ENCODE measurements around the gene PRPF40A.
"Not testable (repeated sequence)": the region's sequence is repeated elsewhere in the genome, so short reads cannot be mapped to it uniquely, and the experiment has no call there.

The PRPF40A gene

GRCh38 chr2:152747751-152748150 is 30.5 kb upstream of the PRPF40A start:
- H3K4ac ChIP-seq (ENCODE audit: low read length); H3K9me3 ChIP-seq (replicated peaks in 1 of 2; ENCODE audit: control insufficient read depth in 2 of 2, insufficient read depth in 1 of 2, low read depth in 1 of 2, low read length in 2 of 2); H2BK15ac ChIP-seq (ENCODE audit: low read length); H2BK12ac ChIP-seq (ENCODE audit: low read length); H3K14ac ChIP-seq (ENCODE audit: low read length); H3K4me1 ChIP-seq (ENCODE audit: control insufficient read depth in 2 of 2, insufficient read depth in 1 of 2, low read depth in 1 of 2, low read length in 2 of 2); H3K9ac ChIP-seq (ENCODE audit: low read depth, low read length, poor library complexity); H3K23ac ChIP-seq (ENCODE audit: low read depth, low read length, poor library complexity); H3K27ac ChIP-seq (replicated peaks; ENCODE audit: low read length); H4K91ac ChIP-seq (ENCODE audit: low read depth, low read length, poor library complexity); H3K79me1 ChIP-seq (ENCODE audit: low read depth, low read length); H3K4me2 ChIP-seq (ENCODE audit: insufficient read depth, low read length, poor library complexity, severe bottlenecking); H3K4me3 ChIP-seq (ENCODE audit: low read length in 2 of 2); H3K18ac ChIP-seq (ENCODE audit: low read length); H2AFZ ChIP-seq (ENCODE audit: low read length); H2BK5ac ChIP-seq (ENCODE audit: low read length); H3K27me3 ChIP-seq (ENCODE audit: control insufficient read depth in 3 of 3, insufficient read depth in 3 of 3, low read depth in 1 of 3, low read length in 3 of 3); H2BK120ac ChIP-seq (ENCODE audit: low read depth, low read length); DNase-seq (ENCODE audit: low spot score); H2AK5ac ChIP-seq (ENCODE audit: low read depth, low read length); H4K8ac ChIP-seq (ENCODE audit: low read depth, low read length): not testable (repeated sequence)
- WGBS, 2 donors (ENCODE audit: extremely low coverage in 2 of 2, insufficient read length in 2 of 2, insufficient replicate concordance in 1 of 2): no CpG with 5 or more reads among the region's 4 CpGs
- peaks cover 0 to 97% of the 10 kb centered on the region in 2 donors for H3K36me3 ChIP-seq (replicated peaks in 1 of 2; ENCODE audit: control insufficient read depth in 2 of 2, insufficient read depth in 2 of 2, low read length in 2 of 2)

GRCh38 chr2:152743002-152743401 is 25.7 kb upstream of the PRPF40A start:
- Histone ChIP-seq H2AFZ (ENCODE audit: low read length) (no peak overlapping the region), H3K9me3 (replicated peaks in 1 of 2; ENCODE audit: control insufficient read depth in 2 of 2, insufficient read depth in 1 of 2, low read depth in 1 of 2, low read length in 2 of 2) (peaks cover 1 to 11% of the 10 kb centered on the region in 2 donors), H3K27ac (replicated peaks; ENCODE audit: low read length) (no peak overlapping the region), H3K18ac (ENCODE audit: low read length) (no peak overlapping the region), H3K23ac (ENCODE audit: low read depth, low read length, poor library complexity) (no peak overlapping the region), H4K8ac (ENCODE audit: low read depth, low read length) (no peak overlapping the region), H3K36me3 (replicated peaks in 1 of 2; ENCODE audit: control insufficient read depth in 2 of 2, insufficient read depth in 2 of 2, low read length in 2 of 2) (peaks cover 6 to 94% of the 10 kb centered on the region in 2 donors), H2BK120ac (ENCODE audit: low read depth, low read length) (no peak overlapping the region), H2BK15ac (ENCODE audit: low read length) (no peak overlapping the region), H4K91ac (ENCODE audit: low read depth, low read length, poor library complexity) (no peak overlapping the region), H2BK12ac (ENCODE audit: low read length) (no peak overlapping the region), H3K27me3 (ENCODE audit: control insufficient read depth in 3 of 3, insufficient read depth in 3 of 3, low read depth in 1 of 3, low read length in 3 of 3) (no peaks in the 10 kb centered on the region), H3K79me1 (ENCODE audit: low read depth, low read length) (peaks cover 1% of the 10 kb centered on the region), H2BK5ac (ENCODE audit: low read length) (no peak overlapping the region), H3K9ac (ENCODE audit: low read depth, low read length, poor library complexity) (no peak overlapping the region), H3K4me2 (ENCODE audit: insufficient read depth, low read length, poor library complexity, severe bottlenecking) (no peak overlapping the region), H3K4me3 (ENCODE audit: low read length in 2 of 2) (no peak overlapping the region), H3K14ac (ENCODE audit: low read length) (no peak overlapping the region), H2AK5ac (ENCODE audit: low read depth, low read length) (no peak overlapping the region), H3K4me1 (ENCODE audit: control insufficient read depth in 2 of 2, insufficient read depth in 1 of 2, low read depth in 1 of 2, low read length in 2 of 2) (no peaks in the 10 kb centered on the region), H3K4ac (ENCODE audit: low read length) (no peak overlapping the region)
- no peak for DNase-seq (ENCODE audit: low spot score)
- no CpG with 5 or more reads among the region's 3 CpGs for WGBS, 2 donors (ENCODE audit: extremely low coverage in 2 of 2, insufficient read length in 2 of 2, insufficient replicate concordance in 1 of 2)

GRCh38 chr2:152740743-152741328 is 23.6 kb upstream of the PRPF40A start:
- H2BK5ac ChIP-seq (ENCODE audit: low read length): no peak overlapping the region
- peaks cover 1 to 24% of the 10 kb centered on the region in 2 donors for H3K9me3 ChIP-seq (replicated peaks in 1 of 2; ENCODE audit: control insufficient read depth in 2 of 2, insufficient read depth in 1 of 2, low read depth in 1 of 2, low read length in 2 of 2)
- H3K36me3 ChIP-seq (replicated peaks in 1 of 2; ENCODE audit: control insufficient read depth in 2 of 2, insufficient read depth in 2 of 2, low read length in 2 of 2): peaks cover 16 to 97% of the 10 kb centered on the region in 2 donors
- H3K4me3 ChIP-seq (ENCODE audit: low read length in 2 of 2): no peak overlapping the region
- H3K4me1 ChIP-seq (ENCODE audit: control insufficient read depth in 2 of 2, insufficient read depth in 1 of 2, low read depth in 1 of 2, low read length in 2 of 2): no peaks in the 10 kb centered on the region
- no peak overlapping the region for H2BK120ac ChIP-seq (ENCODE audit: low read depth, low read length)
- H2BK12ac ChIP-seq (ENCODE audit: low read length): no peak overlapping the region
- WGBS, 2 donors (ENCODE audit: extremely low coverage in 2 of 2, insufficient read length in 2 of 2, insufficient replicate concordance in 1 of 2): no CpG with 5 or more reads among the region's 2 CpGs
- H3K4me2 ChIP-seq (ENCODE audit: insufficient read depth, low read length, poor library complexity, severe bottlenecking): no peak overlapping the region
- no peak overlapping the region for H4K91ac ChIP-seq (ENCODE audit: low read depth, low read length, poor library complexity)
- no peak overlapping the region for H3K18ac ChIP-seq (ENCODE audit: low read length)
- no peak overlapping the region for H3K14ac ChIP-seq (ENCODE audit: low read length)
- no peak for DNase-seq (ENCODE audit: low spot score)
- H3K27ac ChIP-seq (replicated peaks; ENCODE audit: low read length): no peak overlapping the region
- H2AFZ ChIP-seq (ENCODE audit: low read length): no peak overlapping the region
- no peak overlapping the region for H2AK5ac ChIP-seq (ENCODE audit: low read depth, low read length)
- no peak overlapping the region for H3K4ac ChIP-seq (ENCODE audit: low read length)
- peaks cover 1% of the 10 kb centered on the region for H3K79me1 ChIP-seq (ENCODE audit: low read depth, low read length)
- H2BK15ac ChIP-seq (ENCODE audit: low read length): no peak overlapping the region
- H3K23ac ChIP-seq (ENCODE audit: low read depth, low read length, poor library complexity): no peak overlapping the region
- H4K8ac ChIP-seq (ENCODE audit: low read depth, low read length): no peak overlapping the region
- no peaks in the 10 kb centered on the region for H3K27me3 ChIP-seq (ENCODE audit: control insufficient read depth in 3 of 3, insufficient read depth in 3 of 3, low read depth in 1 of 3, low read length in 3 of 3)
- H3K9ac ChIP-seq (ENCODE audit: low read depth, low read length, poor library complexity): no peak overlapping the region

- not testable (repeated sequence) for H2BK15ac ChIP-seq (ENCODE audit: low read length); H2AFZ ChIP-seq (ENCODE audit: low read length); H2BK120ac ChIP-seq (ENCODE audit: low read depth, low read length); H3K4me2 ChIP-seq (ENCODE audit: insufficient read depth, low read length, poor library complexity, severe bottlenecking); H2BK5ac ChIP-seq (ENCODE audit: low read length); DNase-seq (ENCODE audit: low spot score); H4K91ac ChIP-seq (ENCODE audit: low read depth, low read length, poor library complexity); H3K9ac ChIP-seq (ENCODE audit: low read depth, low read length, poor library complexity); H3K4ac ChIP-seq (ENCODE audit: low read length); H4K8ac ChIP-seq (ENCODE audit: low read depth, low read length); H3K79me1 ChIP-seq (ENCODE audit: low read depth, low read length); H3K4me3 ChIP-seq (ENCODE audit: low read length in 2 of 2); H2BK12ac ChIP-seq (ENCODE audit: low read length); H3K18ac ChIP-seq (ENCODE audit: low read length); H3K27me3 ChIP-seq (ENCODE audit: control insufficient read depth in 3 of 3, insufficient read depth in 3 of 3, low read depth in 1 of 3, low read length in 3 of 3); H3K4me1 ChIP-seq (ENCODE audit: control insufficient read depth in 2 of 2, insufficient read depth in 1 of 2, low read depth in 1 of 2, low read length in 2 of 2); H3K27ac ChIP-seq (replicated peaks; ENCODE audit: low read length); H3K14ac ChIP-seq (ENCODE audit: low read length); H2AK5ac ChIP-seq (ENCODE audit: low read depth, low read length); H3K23ac ChIP-seq (ENCODE audit: low read depth, low read length, poor library complexity)
- H3K36me3 ChIP-seq (replicated peaks in 1 of 2; ENCODE audit: control insufficient read depth in 2 of 2, insufficient read depth in 2 of 2, low read length in 2 of 2): peaks cover 16 to 97% of the 10 kb centered on the region in 2 donors
- H3K9me3 ChIP-seq (replicated peaks in 1 of 2; ENCODE audit: control insufficient read depth in 2 of 2, insufficient read depth in 1 of 2, low read depth in 1 of 2, low read length in 2 of 2): peaks cover 1 to 24% of the 10 kb centered on the region in 2 donors
- no CpG with 5 or more reads among the region's 1 CpG for WGBS, 2 donors (ENCODE audit: extremely low coverage in 2 of 2, insufficient read length in 2 of 2, insufficient replicate concordance in 1 of 2)
Observed at GRCh38 chr2:152739705-152740104, 22.4 kb upstream of the PRPF40A start.
